ENCODE results near the gene PAPSS2. TPM values are rescaled to one million over a fixed set of nuclear protein-coding genes. Genes with fewer than 3 reads are reported as not detected.

The PAPSS2 gene
- total and polyA plus RNA-seq, 2 donors (not counting 1 experiment from before 2014, with no cell fraction given), result 102 to 286 TPM

DNA sequence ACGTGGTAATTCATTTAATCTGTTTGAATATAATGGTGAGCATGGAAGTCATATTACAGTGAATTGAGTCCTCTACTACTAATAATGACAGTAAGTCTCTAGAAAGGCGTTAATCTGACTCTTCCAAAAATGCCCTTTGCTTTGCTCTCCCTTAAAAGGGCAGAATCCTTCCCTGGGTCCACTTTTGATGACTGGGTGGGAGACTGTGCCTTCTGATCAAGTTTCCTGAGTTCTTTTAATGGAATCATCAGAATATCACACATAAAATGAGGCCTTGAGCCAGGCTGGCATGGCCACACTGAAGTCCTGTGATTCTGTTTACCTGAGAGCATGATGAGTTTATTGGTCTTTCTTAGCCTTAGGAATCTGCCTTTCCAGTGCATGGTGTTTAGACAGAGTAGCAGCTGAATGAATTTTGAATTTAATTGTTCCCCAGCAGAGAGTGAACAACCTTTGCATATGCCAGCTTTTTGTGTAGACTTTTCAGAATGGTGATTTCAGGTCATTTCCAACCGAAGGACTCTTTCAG, 33.3 kb downstream of the PAPSS2 start:
- H3K9me3 ChIP-seq (ENCODE audit: control insufficient read depth, insufficient read depth, low read depth, low read length), result no peaks in the 10 kb centered on the region
- no peaks in the 10 kb centered on the region for H3K4me1 ChIP-seq (ENCODE audit: control insufficient read depth, extremely low read depth, insufficient read depth, low read length)
- H3K27me3 ChIP-seq (ENCODE audit: control insufficient read depth, insufficient read depth, low read length), result no peaks in the 10 kb centered on the region
- TF ChIP-seq EZH2 (IDR thresholded peaks at IDR 0.05; ENCODE audit: low read length, missing control alignments), result no peak
- TF ChIP-seq, protein P1, sequence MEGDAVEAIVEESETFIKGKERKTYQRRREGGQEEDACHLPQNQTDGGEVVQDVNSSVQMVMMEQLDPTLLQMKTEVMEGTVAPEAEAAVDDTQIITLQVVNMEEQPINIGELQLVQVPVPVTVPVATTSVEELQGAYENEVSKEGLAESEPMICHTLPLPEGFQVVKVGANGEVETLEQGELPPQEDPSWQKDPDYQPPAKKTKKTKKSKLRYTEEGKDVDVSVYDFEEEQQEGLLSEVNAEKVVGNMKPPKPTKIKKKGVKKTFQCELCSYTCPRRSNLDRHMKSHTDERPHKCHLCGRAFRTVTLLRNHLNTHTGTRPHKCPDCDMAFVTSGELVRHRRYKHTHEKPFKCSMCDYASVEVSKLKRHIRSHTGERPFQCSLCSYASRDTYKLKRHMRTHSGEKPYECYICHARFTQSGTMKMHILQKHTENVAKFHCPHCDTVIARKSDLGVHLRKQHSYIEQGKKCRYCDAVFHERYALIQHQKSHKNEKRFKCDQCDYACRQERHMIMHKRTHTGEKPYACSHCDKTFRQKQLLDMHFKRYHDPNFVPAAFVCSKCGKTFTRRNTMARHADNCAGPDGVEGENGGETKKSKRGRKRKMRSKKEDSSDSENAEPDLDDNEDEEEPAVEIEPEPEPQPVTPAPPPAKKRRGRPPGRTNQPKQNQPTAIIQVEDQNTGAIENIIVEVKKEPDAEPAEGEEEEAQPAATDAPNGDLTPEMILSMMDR (conservative IDR thresholded peaks at IDR 0.05 in 1 of 2, IDR thresholded peaks at IDR 0.05 in 1 of 2; ENCODE audit: low read depth in 1 of 2, low read length in 2 of 2), result no peak
- H2AFZ ChIP-seq (ENCODE audit: low read length), result no peak overlapping the region
- H3K9ac ChIP-seq (ENCODE audit: insufficient read depth, low read length), result no peak overlapping the region
- peaks cover 4% of the 10 kb centered on the region for H4K20me1 ChIP-seq (ENCODE audit: control insufficient read depth, extremely low read depth, insufficient read depth, low read length)
- H3K4me3 ChIP-seq (replicated peaks in 1 of 4; ENCODE audit: control extremely low read depth in 1 of 4, insufficient read depth in 1 of 4, low read depth in 3 of 4, low read length in 4 of 4), result no peak overlapping the region
- H3K27ac ChIP-seq (ENCODE audit: insufficient read depth, low read length), result no peak overlapping the region
- H3K4me2 ChIP-seq (ENCODE audit: extremely low read depth, insufficient read depth, low read length), result no peak overlapping the region
- peaks cover 2% of the 10 kb centered on the region for H3K36me3 ChIP-seq (ENCODE audit: control insufficient read depth, insufficient read depth, low read length)
- H3K79me2 ChIP-seq (ENCODE audit: control insufficient read depth, insufficient read depth, low read length), result peaks cover 24% of the 10 kb centered on the region
- DNase-seq (ENCODE audit: low read depth in 2 of 2), result no peak

DNA sequence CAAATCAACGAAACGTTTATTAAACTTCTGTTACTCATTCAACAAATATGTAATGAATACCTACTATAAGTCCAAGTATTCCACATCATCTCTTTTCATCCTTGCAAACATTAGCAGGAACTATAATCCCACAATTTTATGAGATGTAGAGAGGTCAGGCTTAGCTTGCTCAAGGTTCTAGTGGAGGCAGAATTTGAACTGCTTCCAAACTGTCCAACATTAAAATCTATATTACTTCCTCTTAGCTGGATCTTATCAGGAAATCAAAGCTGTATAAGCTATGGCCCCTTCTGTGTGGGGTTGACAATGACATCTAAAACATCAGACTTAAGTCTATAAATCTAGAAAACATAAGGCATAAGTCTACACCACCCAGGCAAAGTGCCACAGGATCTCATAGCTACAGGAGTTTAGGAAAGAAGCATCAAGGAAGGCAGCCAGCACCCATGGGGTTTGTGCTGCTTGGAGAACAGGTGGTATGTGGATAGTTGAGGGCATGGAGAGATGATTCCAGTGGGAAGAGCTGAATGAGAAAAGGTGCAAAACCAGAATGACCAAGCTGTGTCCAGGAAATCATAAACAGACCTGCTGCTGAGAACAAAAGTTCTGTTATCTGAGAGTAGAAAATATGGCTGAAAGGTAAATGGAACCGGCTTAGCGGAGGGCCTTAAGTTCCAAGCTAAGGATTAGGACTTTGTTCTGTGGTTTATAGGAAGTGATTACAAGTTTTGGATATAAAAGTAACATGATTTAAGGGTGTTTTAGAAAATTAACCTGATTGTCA, 34.5 kb downstream of the PAPSS2 start:
- DNase-seq (ENCODE audit: low read depth in 2 of 2), result peak in 1 of 2 donors; percentile 25
- Histone ChIP-seq H3K79me2 (ENCODE audit: control insufficient read depth, insufficient read depth, low read length) (peaks cover 28% of the 10 kb centered on the region), H4K20me1 (ENCODE audit: control insufficient read depth, extremely low read depth, insufficient read depth, low read length) (peaks cover 4% of the 10 kb centered on the region)

DNA sequence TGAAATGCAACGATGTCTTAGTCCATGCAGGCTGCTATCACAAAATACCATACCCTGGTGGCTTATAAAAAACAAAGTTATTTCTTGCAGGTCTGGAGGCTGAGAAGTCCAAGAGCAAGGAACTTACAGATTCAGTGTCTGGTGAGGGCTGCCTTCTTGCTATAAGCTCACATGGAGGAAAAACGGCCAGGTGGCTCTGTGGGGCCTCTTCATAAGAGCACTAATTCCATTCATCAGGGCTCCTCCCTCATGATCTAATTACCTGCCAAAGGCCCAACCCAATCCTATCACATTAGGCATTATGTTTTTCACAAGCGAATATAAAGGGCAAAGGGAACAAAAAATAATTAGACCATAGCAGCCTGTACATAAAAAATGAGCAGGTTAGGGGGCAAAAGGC, 35.4 kb downstream of the PAPSS2 start:
- peaks cover 4% of the 10 kb centered on the region for H4K20me1 ChIP-seq (ENCODE audit: control insufficient read depth, extremely low read depth, insufficient read depth, low read length)
- H3K27me3 ChIP-seq (ENCODE audit: control insufficient read depth, insufficient read depth, low read length), result no peaks in the 10 kb centered on the region
- no peak overlapping the region for H3K9ac ChIP-seq (ENCODE audit: insufficient read depth, low read length)
- H3K4me3 ChIP-seq (replicated peaks in 1 of 4; ENCODE audit: control extremely low read depth in 1 of 4, insufficient read depth in 1 of 4, low read depth in 3 of 4, low read length in 4 of 4), result no peak overlapping the region
- H3K4me2 ChIP-seq (ENCODE audit: extremely low read depth, insufficient read depth, low read length), result no peak overlapping the region
- H3K36me3 ChIP-seq (ENCODE audit: control insufficient read depth, insufficient read depth, low read length), result peaks cover 2% of the 10 kb centered on the region
- no peak overlapping the region for H3K27ac ChIP-seq (ENCODE audit: insufficient read depth, low read length)
- TF ChIP-seq EZH2 (IDR thresholded peaks at IDR 0.05; ENCODE audit: low read length, missing control alignments), result no peak
- TF ChIP-seq, protein P1 (conservative IDR thresholded peaks at IDR 0.05 in 1 of 2, IDR thresholded peaks at IDR 0.05 in 1 of 2; ENCODE audit: low read depth in 1 of 2, low read length in 2 of 2), result no peak
- no peak for DNase-seq (ENCODE audit: low read depth in 2 of 2)
- H2AFZ ChIP-seq (ENCODE audit: low read length), result no peak overlapping the region
- H3K4me1 ChIP-seq (ENCODE audit: control insufficient read depth, extremely low read depth, insufficient read depth, low read length), result no peaks in the 10 kb centered on the region
- H3K79me2 ChIP-seq (ENCODE audit: control insufficient read depth, insufficient read depth, low read length), result peaks cover 29% of the 10 kb centered on the region
- H3K9me3 ChIP-seq (ENCODE audit: control insufficient read depth, insufficient read depth, low read depth, low read length), result no peaks in the 10 kb centered on the region

More for the DNA sequence above, 34.5 kb downstream of the PAPSS2 start:
- H3K36me3 ChIP-seq (ENCODE audit: control insufficient read depth, insufficient read depth, low read length), result peaks cover 2% of the 10 kb centered on the region
- H3K27me3 ChIP-seq (ENCODE audit: control insufficient read depth, insufficient read depth, low read length), result no peaks in the 10 kb centered on the region
- H3K27ac ChIP-seq (ENCODE audit: insufficient read depth, low read length), result no peak overlapping the region
- peak overlapping the region; percentile 9 for H3K4me2 ChIP-seq (ENCODE audit: extremely low read depth, insufficient read depth, low read length)
- TF ChIP-seq EZH2 (IDR thresholded peaks at IDR 0.05; ENCODE audit: low read length, missing control alignments), result no peak
- TF ChIP-seq, protein P1 (conservative IDR thresholded peaks at IDR 0.05 in 1 of 2, IDR thresholded peaks at IDR 0.05 in 1 of 2; ENCODE audit: low read depth in 1 of 2, low read length in 2 of 2), result no peak
- H2AFZ ChIP-seq (ENCODE audit: low read length), result no peak overlapping the region
- H3K4me1 ChIP-seq (ENCODE audit: control insufficient read depth, extremely low read depth, insufficient read depth, low read length), result no peaks in the 10 kb centered on the region
- no peaks in the 10 kb centered on the region for H3K9me3 ChIP-seq (ENCODE audit: control insufficient read depth, insufficient read depth, low read depth, low read length)
- H3K4me3 ChIP-seq (replicated peaks in 1 of 4; ENCODE audit: control extremely low read depth in 1 of 4, insufficient read depth in 1 of 4, low read depth in 3 of 4, low read length in 4 of 4), result no peak overlapping the region
- H3K9ac ChIP-seq (ENCODE audit: insufficient read depth, low read length), result no peak overlapping the region
